WTC11 (cell line): ENCODE measurements around the gene WDR46. TPM values are rescaled to one million over a fixed set of nuclear protein-coding genes. Genes with fewer than 3 reads are reported as not detected.
A peak's percentile ranks its signal among the peaks of the same experiment; 100 is the strongest.

Source experiments
- ATAC-seq: fragments of 200-7000 bp; cut with Tn5 transposase; 2 replicates; pipeline ENCODE4 v1.10.0; 2021; ENCODE audit warnings: mild to moderate bottlenecking, moderate library complexity
- CTCF ChIA-PET: fragments of 300-600 bp; sonication (Branson Sonifier 250); formaldehyde crosslinking; loops from one replicate; lab custom pipeline; 2021; ENCODE audit warnings: antibody characterized with exemption; lab: Charles Lee
- POLR2A ChIA-PET: fragments of 350-600 bp; sonication (Branson Sonifier 250); formaldehyde crosslinking; loops from one replicate; lab custom pipeline; 2021; ENCODE audit warnings: antibody characterized with exemption; lab: Charles Lee
- DNase-seq: peaks from one replicate; pipeline ENCODE4 v3.0.0; 2021; ENCODE audit warnings: low spot score
- H3K27ac Mint-ChIP-seq: 2 replicates; pipeline ENCODE4 v1.8.0; 2021; ENCODE audit warnings: mixed read lengths
- H3K27me3 Mint-ChIP-seq: 2 replicates; pipeline ENCODE4 v1.8.0; 2021; ENCODE audit warnings: low read depth, mild to moderate bottlenecking, moderate library complexity, mixed read lengths
- H3K36me3 Mint-ChIP-seq: 2 replicates; pipeline ENCODE4 v1.8.0; 2021; ENCODE audit warnings: mixed read lengths
- H3K4me1 Mint-ChIP-seq: 2 replicates; pipeline ENCODE4 v1.8.0; 2022; ENCODE audit warnings: mixed read lengths
- H3K4me3 Mint-ChIP-seq: 2 replicates; pipeline ENCODE4 v1.8.0; 2021; ENCODE audit warnings: mild to moderate bottlenecking, moderate library complexity, mixed read lengths
- H3K9me3 Mint-ChIP-seq: 2 replicates; pipeline ENCODE4 v1.8.0; 2021; ENCODE audit warnings: mixed read lengths
- AFF4 ChIP-seq: sonication (generic); formaldehyde crosslinking; IDR thresholded peaks from 2 replicates; pipeline ENCODE4 v1.8.1; 2023; ENCODE audit warnings: mild to moderate bottlenecking, missing genetic modification reagents, borderline replicate concordance
- EMX1 ChIP-seq: fragments of 250-450 bp; sonication (Bioruptor Pico); IDR thresholded peaks from 2 replicates; pipeline ENCODE4 v1.8.0; 2021; ENCODE audit warnings: mild to moderate bottlenecking
- ERG ChIP-seq: fragments of 250-450 bp; sonication (Bioruptor Pico); IDR thresholded peaks from 2 replicates; pipeline ENCODE4 v1.8.0; 2021; ENCODE audit warnings: mild to moderate bottlenecking
- ESRRA ChIP-seq: sonication (generic); formaldehyde crosslinking; IDR thresholded peaks from 2 replicates; pipeline ENCODE4 v1.8.1; 2022; ENCODE audit warnings: mild to moderate bottlenecking, missing genetic modification reagents, borderline replicate concordance
- ETV6 ChIP-seq: sonication (generic); formaldehyde crosslinking; IDR thresholded peaks from 2 replicates; pipeline ENCODE4 v1.8.1; 2022; ENCODE audit warnings: mild to moderate bottlenecking, missing genetic modification reagents
- GABPB1 ChIP-seq: sonication (generic); formaldehyde crosslinking; IDR thresholded peaks from 2 replicates; pipeline ENCODE4 v1.8.1; 2023; ENCODE audit warnings: mild to moderate bottlenecking, missing genetic modification reagents
- HMGXB4 ChIP-seq: sonication (generic); formaldehyde crosslinking; IDR thresholded peaks from 2 replicates; pipeline ENCODE4 v1.8.1; 2023; ENCODE audit warnings: mild to moderate bottlenecking, moderate library complexity, missing genetic modification reagents
- IRF2 ChIP-seq: sonication (generic); formaldehyde crosslinking; IDR thresholded peaks from 2 replicates; pipeline ENCODE4 v1.8.0; 2022; ENCODE audit warnings: low read depth, missing genetic modification reagents, borderline replicate concordance
- MLX ChIP-seq: sonication (generic); formaldehyde crosslinking; IDR thresholded peaks from 2 replicates; pipeline ENCODE4 v1.8.1; 2023; ENCODE audit warnings: mild to moderate bottlenecking, missing genetic modification reagents, moderate library complexity
- NR2C2 ChIP-seq: sonication (generic); formaldehyde crosslinking; IDR thresholded peaks from 2 replicates; pipeline ENCODE4 v1.8.0; 2022; ENCODE audit warnings: mild to moderate bottlenecking, missing genetic modification reagents
- PRRX2 ChIP-seq: fragments of 250-450 bp; sonication (Bioruptor Pico); IDR thresholded peaks from 2 replicates; pipeline ENCODE4 v1.8.0; 2021; ENCODE audit warnings: mild to moderate bottlenecking
- RELA ChIP-seq: sonication (generic); formaldehyde crosslinking; IDR thresholded peaks from 2 replicates; pipeline ENCODE4 v1.8.1; 2022; ENCODE audit warnings: missing genetic modification reagents, mild to moderate bottlenecking, borderline replicate concordance
- RORB ChIP-seq: fragments of 250-450 bp; sonication (Bioruptor Pico); IDR thresholded peaks from 2 replicates; pipeline ENCODE4 v1.9.0; 2021; ENCODE audit warnings: mild to moderate bottlenecking
- TCF7 ChIP-seq: sonication (generic); formaldehyde crosslinking; IDR thresholded peaks from 2 replicates; pipeline ENCODE4 v1.8.0; 2022; ENCODE audit warnings: mild to moderate bottlenecking, low read depth, missing genetic modification reagents, moderate library complexity
- TEAD4 ChIP-seq: sonication (generic); formaldehyde crosslinking; IDR thresholded peaks from 2 replicates; pipeline ENCODE4 v1.8.0; 2022; ENCODE audit warnings: mild to moderate bottlenecking, missing genetic modification reagents
- ZNF121 ChIP-seq: sonication (generic); formaldehyde crosslinking; IDR thresholded peaks from 2 replicates; pipeline ENCODE4 v1.8.0; 2023; ENCODE audit warnings: missing genetic modification reagents
- ZNF219 ChIP-seq: sonication (generic); formaldehyde crosslinking; IDR thresholded peaks from 2 replicates; pipeline ENCODE4 v1.8.0; 2023; ENCODE audit warnings: missing genetic modification reagents, mild to moderate bottlenecking, borderline replicate concordance
- ZNF425 ChIP-seq: fragments of 250-450 bp; sonication (Bioruptor Pico); conservative IDR thresholded peaks from 2 replicates; pipeline ENCODE4 v1.9.0; 2021; ENCODE audit warnings: mild to moderate bottlenecking
- total RNA-seq: library from RNA; stranded (reverse); gene quantifications from 3 replicates; pipeline ENCODE4 v1.2.3, GENCODE V29; 2021
- TF ChIP-seq, protein P1 (sequence below): fragments of 250-450 bp; sonication (Bioruptor Pico); IDR thresholded peaks from 2 replicates; pipeline ENCODE4 v1.9.0; 2021; ENCODE audit warnings: mild to moderate bottlenecking

WDR46 gene
- total RNA-seq, 1 experiment from 2014 or later = 94.5 TPM

DNA sequence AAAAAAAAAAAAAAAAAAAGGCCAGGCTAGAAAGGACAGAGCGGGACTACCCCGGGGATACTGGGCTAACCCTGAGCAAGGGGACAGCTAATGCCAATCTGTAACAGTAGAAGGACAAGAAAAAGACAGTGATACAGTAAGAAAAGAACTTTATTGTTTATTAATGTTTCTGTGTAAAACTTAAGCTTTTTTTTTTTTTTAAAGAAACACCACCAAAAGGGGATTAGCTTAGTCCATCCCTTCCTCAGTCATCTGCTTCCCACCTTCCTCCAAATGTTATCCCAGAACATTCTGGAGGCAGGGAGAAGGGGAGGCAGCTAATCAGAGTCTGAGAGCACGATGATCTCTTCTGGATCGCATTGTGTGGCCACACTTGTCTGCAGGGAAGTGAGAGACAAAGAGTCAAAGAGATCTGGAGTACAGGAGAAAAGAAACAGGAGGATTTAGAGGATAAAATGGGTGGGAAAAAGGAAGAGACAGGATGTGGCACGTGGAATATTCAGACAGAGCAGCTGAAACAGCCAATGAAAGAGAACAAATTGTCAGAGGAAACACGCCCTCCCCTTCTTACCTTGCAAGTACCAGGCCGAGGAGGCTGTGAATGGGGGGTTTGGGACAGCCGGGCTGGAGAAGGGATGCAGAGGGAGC lies 29.5 kb upstream of the WDR46 start:
- H3K27me3 Mint-ChIP-seq = no peaks in the 10 kb centered on the region; the same call in 1 of the 2 replicates
- peak overlapping the region; percentile 85 for H3K27ac Mint-ChIP-seq
- peak overlapping the region; percentile 97 for H3K4me3 Mint-ChIP-seq
- TF ChIP-seq NR2C2 (CRISPR knock-in tag) = no peak
- TF ChIP-seq TCF7 (CRISPR knock-in tag) = no peak
- TF ChIP-seq TEAD4 (CRISPR knock-in tag) = no peak
- no peak for TF ChIP-seq MLX (CRISPR knock-in tag)
- no peak for TF ChIP-seq GABPB1 (CRISPR knock-in tag)
- TF ChIP-seq RELA (CRISPR knock-in tag) = no peak
- TF ChIP-seq IRF2 (CRISPR knock-in tag) = no peak
- no peak for TF ChIP-seq EMX1 (CRISPR knock-in tag)
- DNase-seq (no peak), ATAC-seq (no peak)
- no peaks in the 10 kb centered on the region for H3K9me3 Mint-ChIP-seq
- ChIA-PET POLR2A (interaction anchor here (0.6 to 1.9 kb wide), 9 partner anchors 19 to 813 kb away, joined by 3 to 8 read pairs (median 3); partner anchors contain the start of genes B3GALT4, RGL2 and UQCC2), CTCF (interaction anchor here (0.6 to 2.5 kb wide), 19 partner anchors 19 to 480 kb away, joined by 3 to 16 read pairs (median 5); partner anchors contain the start of genes B3GALT4, CUTA, PFDN6 and RPS18)
- peaks cover 21% of the 10 kb centered on the region for H3K36me3 Mint-ChIP-seq
- H3K4me1 Mint-ChIP-seq = peaks cover 67% of the 10 kb centered on the region

GRCh38 chr6:33317669-33318425 lies 28.8 kb upstream of the WDR46 start, which contains the start of gene ZBTB22:
ZBTB22 (minus strand) TSS chr6:33317744; CDS start chr6:33316916, 828 bp downstream.
- DNase-seq (peak; percentile 99), ATAC-seq (peak; percentile 81)
- Mint-ChIP-seq H3K9me3 (no peaks in the 10 kb centered on the region), H3K4me3 (peak within 1 kb of the TSS; percentile 97), H3K36me3 (peaks cover 21% of the 10 kb centered on the region), H3K4me1 (peaks cover 65% of the 10 kb centered on the region), H3K27ac (peak within 1 kb of the TSS; percentile 91), H3K27me3 (no peaks in the 10 kb centered on the region; the same call in 1 of the 2 replicates)
- ChIA-PET POLR2A (interaction anchor here (0.6 to 1.9 kb wide), 18 partner anchors 20 to 814 kb away, joined by 3 to 8 read pairs (median 3); partner anchors contain the start of genes B3GALT4 and UQCC2), CTCF (interaction anchor here (0.6 to 2.5 kb wide), 23 partner anchors 11 to 479 kb away, joined by 3 to 16 read pairs (median 5); partner anchors contain the start of genes B3GALT4, CUTA, PFDN6 and RPS18)
- TF ChIP-seq ZNF121 (peak; percentile 69), ZNF219 (CRISPR knock-in tag) (no peak), ESRRA (no peak), ETV6 (0 out of 2 replicates have a peak, but pooled peaks have one; percentile 40), ERG (CRISPR knock-in tag) (0 out of 2 replicates have a peak, but pooled peaks have one; percentile 43), HMGXB4 (no peak), AFF4 (CRISPR knock-in tag) (no peak), ZNF425 (CRISPR knock-in tag) (no peak), RORB (CRISPR knock-in tag) (no peak), PRRX2 (CRISPR knock-in tag) (peak; percentile 65; the same call in 1 of the 2 replicates)
- TF ChIP-seq, protein P1, sequence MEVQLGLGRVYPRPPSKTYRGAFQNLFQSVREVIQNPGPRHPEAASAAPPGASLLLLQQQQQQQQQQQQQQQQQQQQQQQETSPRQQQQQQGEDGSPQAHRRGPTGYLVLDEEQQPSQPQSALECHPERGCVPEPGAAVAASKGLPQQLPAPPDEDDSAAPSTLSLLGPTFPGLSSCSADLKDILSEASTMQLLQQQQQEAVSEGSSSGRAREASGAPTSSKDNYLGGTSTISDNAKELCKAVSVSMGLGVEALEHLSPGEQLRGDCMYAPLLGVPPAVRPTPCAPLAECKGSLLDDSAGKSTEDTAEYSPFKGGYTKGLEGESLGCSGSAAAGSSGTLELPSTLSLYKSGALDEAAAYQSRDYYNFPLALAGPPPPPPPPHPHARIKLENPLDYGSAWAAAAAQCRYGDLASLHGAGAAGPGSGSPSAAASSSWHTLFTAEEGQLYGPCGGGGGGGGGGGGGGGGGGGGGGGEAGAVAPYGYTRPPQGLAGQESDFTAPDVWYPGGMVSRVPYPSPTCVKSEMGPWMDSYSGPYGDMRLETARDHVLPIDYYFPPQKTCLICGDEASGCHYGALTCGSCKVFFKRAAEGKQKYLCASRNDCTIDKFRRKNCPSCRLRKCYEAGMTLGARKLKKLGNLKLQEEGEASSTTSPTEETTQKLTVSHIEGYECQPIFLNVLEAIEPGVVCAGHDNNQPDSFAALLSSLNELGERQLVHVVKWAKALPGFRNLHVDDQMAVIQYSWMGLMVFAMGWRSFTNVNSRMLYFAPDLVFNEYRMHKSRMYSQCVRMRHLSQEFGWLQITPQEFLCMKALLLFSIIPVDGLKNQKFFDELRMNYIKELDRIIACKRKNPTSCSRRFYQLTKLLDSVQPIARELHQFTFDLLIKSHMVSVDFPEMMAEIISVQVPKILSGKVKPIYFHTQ (CRISPR knock-in tag) = no peak
